Keratinocyte (primary cell): ENCODE data around the gene ARHGEF3.

Source experiments
- EZH2 ChIP-seq: IDR thresholded peaks from one replicate; pipeline ENCODE4 v1.6.1; 2012; ENCODE audit warnings: inconsistent platforms, mild to moderate bottlenecking, low read length, moderate library complexity
- TF ChIP-seq, protein P1 (sequence below), 3 experiments: IDR thresholded peaks in 1 of 3; conservative IDR thresholded peaks in 1 of 3; optimal IDR thresholded peaks in 1 of 3; 2 replicates in 2 of 3; 3 replicates in 1 of 3; pipeline versions ENCODE3 to v1.5.1; 2011; ENCODE audit warnings: low read length in 3 of 3, mild to moderate bottlenecking in 3 of 3, moderate library complexity in 2 of 3, control low read depth in 1 of 3, inconsistent platforms in 1 of 3; ENCODE audit not compliant: insufficient read depth in 2 of 3; ENCODE audit errors: extremely low read depth in 1 of 3

DNA sequence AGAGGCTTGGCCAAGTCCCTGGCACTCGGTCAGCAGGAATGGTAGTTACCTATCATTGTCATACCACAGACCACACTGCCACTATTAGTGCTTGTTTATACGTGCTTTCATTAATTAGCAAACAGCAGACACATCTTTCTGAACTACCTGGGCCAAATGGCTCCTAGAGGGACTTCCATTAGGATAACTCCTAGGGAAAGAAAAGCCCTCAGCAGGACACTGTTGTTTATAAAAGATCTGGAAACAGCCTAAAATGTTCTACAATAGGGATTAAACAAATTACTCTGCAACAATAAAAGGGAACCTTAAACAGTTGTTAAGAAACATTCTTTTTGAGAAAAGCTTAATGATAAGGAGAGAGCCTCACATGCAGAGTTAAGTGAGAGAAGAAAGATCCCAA is 38.5 kb downstream of the ARHGEF3 start:
- TF ChIP-seq, protein P1, sequence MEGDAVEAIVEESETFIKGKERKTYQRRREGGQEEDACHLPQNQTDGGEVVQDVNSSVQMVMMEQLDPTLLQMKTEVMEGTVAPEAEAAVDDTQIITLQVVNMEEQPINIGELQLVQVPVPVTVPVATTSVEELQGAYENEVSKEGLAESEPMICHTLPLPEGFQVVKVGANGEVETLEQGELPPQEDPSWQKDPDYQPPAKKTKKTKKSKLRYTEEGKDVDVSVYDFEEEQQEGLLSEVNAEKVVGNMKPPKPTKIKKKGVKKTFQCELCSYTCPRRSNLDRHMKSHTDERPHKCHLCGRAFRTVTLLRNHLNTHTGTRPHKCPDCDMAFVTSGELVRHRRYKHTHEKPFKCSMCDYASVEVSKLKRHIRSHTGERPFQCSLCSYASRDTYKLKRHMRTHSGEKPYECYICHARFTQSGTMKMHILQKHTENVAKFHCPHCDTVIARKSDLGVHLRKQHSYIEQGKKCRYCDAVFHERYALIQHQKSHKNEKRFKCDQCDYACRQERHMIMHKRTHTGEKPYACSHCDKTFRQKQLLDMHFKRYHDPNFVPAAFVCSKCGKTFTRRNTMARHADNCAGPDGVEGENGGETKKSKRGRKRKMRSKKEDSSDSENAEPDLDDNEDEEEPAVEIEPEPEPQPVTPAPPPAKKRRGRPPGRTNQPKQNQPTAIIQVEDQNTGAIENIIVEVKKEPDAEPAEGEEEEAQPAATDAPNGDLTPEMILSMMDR (optimal IDR thresholded peaks at IDR 0.05 in 1 of 3, IDR thresholded peaks at IDR 0.05 in 1 of 3, conservative IDR thresholded peaks at IDR 0.05 in 1 of 3; ENCODE audit: extremely low read depth in 1 of 3, insufficient read depth in 2 of 3, low read length in 3 of 3): no peak
- no peak for TF ChIP-seq EZH2
